GM19238 (cell line): ENCODE measurements around the gene RSAD1.

ENCODE experiments used
- DNase-seq: peaks from one replicate; pipeline ENCODE4 v3.0.0; 2011; ENCODE audit warnings: low spot score; ENCODE audit not compliant: insufficient read length

RSAD1 gene

GRCh38 chr17:50458270-50458669 lies 20.4 kb upstream of the RSAD1 start:
- no peak for DNase-seq

GRCh38 chr17:50458701-50459676 lies 19.7 kb upstream of the RSAD1 start:
- DNase-seq = no peak

GRCh38 chr17:50459756-50460155 lies 18.9 kb upstream of the RSAD1 start:
- DNase-seq = no peak

- DNase-seq = no peak
Observed at GRCh38 chr17:50460831-50461526, 17.7 kb upstream of the RSAD1 start.

GRCh38 chr17:50461550-50462132 lies 17.0 kb upstream of the RSAD1 start:
- DNase-seq = no peak

- DNase-seq = no peak
Observed at GRCh38 chr17:50462446-50462845, 16.2 kb upstream of the RSAD1 start.

- DNase-seq = no peak
Observed at GRCh38 chr17:50464121-50464520, 14.5 kb upstream of the RSAD1 start.

GRCh38 chr17:50464736-50465135 lies 13.9 kb upstream of the RSAD1 start:
- DNase-seq = no peak

GRCh38 chr17:50465171-50465570 lies 13.5 kb upstream of the RSAD1 start:
- DNase-seq = no peak

GRCh38 chr17:50465635-50466034 lies 13.0 kb upstream of the RSAD1 start:
- no peak for DNase-seq

GRCh38 chr17:50466371-50467113 lies 12.1 kb upstream of the RSAD1 start:
- DNase-seq = no peak

- DNase-seq = no peak
Observed at GRCh38 chr17:50467114-50467854, 11.4 kb upstream of the RSAD1 start.

- DNase-seq = no peak
Observed at GRCh38 chr17:50467855-50468303, 10.8 kb upstream of the RSAD1 start.

- DNase-seq = no peak
Observed at GRCh38 chr17:50468304-50469207, 10.1 kb upstream of the RSAD1 start, which contains the start of gene CHAD. Gene CHAD (minus strand): TSS chr17:50468880. CDS start chr17:50468813, 67 bp downstream.

GRCh38 chr17:50469208-50469605 lies 9.5 kb upstream of the RSAD1 start:
- no peak for DNase-seq

GRCh38 chr17:50469671-50470305 lies 8.9 kb upstream of the RSAD1 start:
- DNase-seq = no peak

GRCh38 chr17:50470426-50470825 lies 8.2 kb upstream of the RSAD1 start:
- no peak for DNase-seq

- no peak for DNase-seq
Observed at GRCh38 chr17:50471009-50471905, 7.4 kb upstream of the RSAD1 start.
